ENCODE measurements around the gene KIAA1671.
A peak's percentile ranks its signal among the peaks of the same experiment; 100 is the strongest.

The KIAA1671 gene

GRCh38 chr22:25153961-25154666 lies 201.6 kb downstream of the KIAA1671 start:
- DNase-seq: no peak

GRCh38 chr22:25154667-25154999 lies 202.1 kb downstream of the KIAA1671 start:
- no peak for DNase-seq

- no peak for DNase-seq
Measured at GRCh38 chr22:25156736-25157135, 204.2 kb downstream of the KIAA1671 start.

DNA sequence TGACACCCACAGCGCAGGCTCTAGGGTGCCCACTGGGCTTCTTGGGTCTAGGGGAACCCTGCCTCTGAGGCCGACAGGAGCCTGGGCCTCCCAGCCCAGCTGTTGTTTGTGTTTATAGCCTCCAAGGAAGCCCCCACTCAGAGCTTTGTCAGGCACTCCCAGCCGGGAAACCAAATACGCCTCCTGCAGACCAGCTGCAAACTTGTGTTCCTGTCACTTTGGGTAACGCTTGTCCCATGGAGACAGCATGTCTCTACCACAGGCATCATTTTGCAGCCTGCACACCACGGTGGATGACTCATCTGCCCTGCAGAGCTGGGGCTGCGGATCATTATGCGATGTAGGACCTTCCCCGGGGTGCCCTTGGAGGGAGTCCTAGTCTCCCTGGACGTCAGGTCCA lies 206.5 kb downstream of the KIAA1671 start:
- no peak for DNase-seq

- no peak for DNase-seq
Measured at GRCh38 chr22:25160120-25160996, 207.8 kb downstream of the KIAA1671 start.

DNA sequence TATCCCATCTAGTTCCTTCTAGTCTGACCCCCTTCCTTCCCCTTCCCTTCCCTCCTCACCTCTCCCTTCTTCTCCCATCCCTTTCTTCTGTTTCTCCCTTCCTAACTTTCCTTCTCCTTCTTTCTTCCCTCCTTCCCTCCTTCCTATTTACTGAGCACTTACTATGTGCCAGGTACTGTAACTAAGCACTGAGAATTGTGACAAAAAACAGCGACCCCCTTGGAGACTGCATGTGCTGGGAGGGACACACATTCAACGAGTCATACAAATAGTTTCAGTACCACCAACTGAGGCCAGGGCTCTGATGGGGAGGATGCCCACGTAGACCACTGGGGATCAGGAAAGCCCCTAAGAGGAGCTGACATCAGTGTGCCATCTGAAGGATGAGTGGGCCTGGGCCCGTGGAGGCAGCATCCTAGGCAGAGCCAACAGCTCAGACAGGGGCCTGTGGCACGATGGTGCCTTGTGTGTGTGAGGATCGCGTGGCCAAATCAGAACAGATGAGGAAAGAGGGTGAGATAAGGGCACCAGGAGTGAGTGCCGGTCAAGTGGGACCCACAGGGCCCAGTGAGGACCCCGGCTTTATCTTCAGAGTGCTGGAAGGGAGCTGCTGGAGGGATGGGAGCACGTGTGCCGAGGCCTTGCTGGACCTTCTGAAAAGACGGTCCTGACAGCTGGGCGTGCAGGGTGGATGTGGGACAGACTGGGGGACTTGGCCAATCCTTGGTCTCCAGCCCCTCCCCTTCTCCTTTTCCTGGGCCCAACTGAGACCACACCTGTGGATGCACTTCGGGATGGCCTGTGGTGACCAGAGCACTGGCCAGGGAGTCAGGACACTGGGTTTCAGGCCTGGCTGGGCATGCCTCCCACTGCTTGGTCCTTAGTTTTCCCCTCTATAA lies 208.8 kb downstream of the KIAA1671 start:
- DNase-seq: peak; percentile 30

DNA sequence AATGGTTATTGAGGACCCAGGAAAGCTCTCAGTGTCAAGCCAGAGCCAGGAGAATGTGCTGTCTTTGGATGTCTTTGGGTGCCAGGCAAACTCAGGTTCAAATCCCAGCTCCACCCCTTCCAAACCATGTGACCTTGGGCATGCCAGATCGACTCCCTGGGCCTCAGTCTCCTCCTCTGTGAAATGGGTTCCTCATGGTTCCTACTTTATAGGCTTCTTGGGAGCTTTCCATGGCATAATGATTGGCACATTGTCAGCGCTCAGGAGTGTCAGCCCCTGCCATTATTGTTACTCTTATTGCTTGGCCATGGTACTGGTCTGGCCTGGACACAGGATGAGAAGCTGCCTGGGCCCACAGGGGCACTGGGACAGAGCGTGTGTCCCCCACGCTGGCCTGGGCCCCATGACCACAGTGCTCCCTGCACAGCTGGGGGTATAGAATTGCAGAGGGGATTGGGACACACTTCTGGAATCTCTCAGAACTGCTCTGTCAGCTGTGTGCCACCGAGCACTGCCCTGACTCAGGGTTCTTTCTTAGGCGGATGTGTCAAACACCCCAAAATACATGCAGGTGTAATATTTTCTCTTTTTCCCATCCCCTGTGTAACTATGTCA lies 209.5 kb downstream of the KIAA1671 start:
- no peak for DNase-seq

DNA sequence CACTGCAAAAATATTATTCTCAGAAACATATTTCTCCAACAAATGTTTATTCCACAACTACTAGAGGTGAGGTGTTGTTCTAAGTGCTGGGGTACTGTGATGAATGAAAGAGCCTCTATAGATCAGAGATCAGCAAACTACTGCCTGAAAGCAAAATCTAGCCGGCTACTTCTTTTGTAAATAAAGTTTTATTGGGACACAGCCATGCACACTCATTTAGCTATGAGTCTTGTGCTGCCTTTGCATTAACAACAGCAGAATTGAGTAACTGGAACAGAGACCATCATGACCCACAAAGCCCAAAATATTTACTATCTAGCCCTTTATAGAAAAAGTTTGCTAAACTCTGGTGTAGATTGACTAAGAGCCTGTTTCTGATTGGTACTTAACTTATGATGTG lies 210.0 kb downstream of the KIAA1671 start:
- DNase-seq: no peak

DNA sequence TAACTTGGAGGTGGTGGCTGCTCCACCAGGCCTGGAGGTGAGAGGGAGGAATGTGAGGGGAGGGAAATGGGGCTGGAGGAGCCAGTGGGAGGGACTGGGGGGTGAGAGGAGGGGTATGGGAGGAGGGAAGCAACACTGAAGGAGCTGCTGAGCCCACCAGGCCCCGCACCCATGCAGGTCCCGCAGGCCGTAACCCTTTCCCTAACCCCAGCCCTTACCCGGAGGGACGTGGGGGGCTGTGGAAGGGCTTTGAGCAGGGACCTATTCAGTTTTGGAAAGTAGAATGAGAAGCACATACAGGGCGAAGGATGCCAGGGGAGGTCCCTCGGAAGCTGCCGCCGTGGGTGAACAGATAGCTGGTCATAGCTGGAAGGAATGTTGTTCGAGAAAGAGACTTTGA lies 213.3 kb downstream of the KIAA1671 start:
- DNase-seq: no peak

DNA sequence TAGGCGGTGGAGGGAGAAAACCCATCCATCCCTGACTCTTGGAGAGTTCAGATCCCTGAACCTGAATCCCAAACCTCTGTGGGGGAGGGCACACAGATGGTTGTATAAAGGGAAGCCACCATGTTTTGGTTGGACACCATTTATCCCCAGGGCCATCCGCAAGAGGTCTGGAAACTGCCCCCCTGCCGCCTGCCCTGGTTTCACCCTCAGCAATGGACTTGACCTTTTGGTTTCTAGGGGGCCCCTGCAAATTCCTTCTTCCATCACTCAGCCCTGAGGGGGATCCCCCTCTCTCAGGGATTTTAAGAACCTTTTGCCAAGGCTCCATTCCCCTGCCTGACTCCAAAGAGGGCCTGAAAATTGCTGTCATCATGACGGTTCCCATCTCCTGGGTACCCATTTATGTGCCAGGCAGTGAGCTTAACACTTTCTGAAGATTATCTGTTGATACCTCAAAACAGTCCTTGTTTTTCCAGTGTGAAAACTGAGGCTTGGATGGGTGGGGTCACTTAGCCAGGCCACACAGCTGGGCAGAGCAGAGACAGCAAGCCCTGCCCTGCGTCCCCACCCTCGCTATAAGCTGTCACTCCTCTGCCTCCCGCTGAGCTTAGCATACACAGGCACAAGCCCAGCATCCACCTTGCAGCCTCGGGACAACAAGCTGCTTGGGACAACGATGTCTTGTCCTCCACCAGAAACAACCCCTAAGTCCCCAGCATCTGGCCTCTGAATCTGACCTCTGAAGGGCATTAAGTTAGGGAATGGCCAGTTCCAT lies 213.9 kb downstream of the KIAA1671 start:
- DNase-seq: no peak

DNA sequence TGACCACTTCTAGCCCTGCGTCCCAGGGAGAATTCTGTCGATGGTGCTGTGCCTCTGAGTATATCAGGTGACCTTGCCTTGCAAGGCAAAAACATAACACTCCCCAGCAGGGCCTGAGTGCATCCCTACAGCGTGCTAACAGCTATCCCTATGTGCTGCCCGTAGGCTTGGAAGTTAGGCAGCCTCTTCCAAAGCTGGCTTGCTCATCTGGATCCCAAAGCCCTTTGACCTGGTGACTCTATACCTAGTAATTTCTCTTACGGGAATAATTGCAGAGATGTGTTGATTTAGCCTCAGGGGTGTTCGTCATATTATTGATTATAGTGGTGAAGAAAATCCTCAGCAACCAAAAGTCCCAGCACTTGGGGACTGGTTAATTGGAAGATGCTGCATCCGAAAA lies 214.6 kb downstream of the KIAA1671 start:
- DNase-seq: no peak

- DNase-seq: no peak
Measured at GRCh38 chr22:25167834-25168601, 215.5 kb downstream of the KIAA1671 start.

- no peak for DNase-seq
Measured at GRCh38 chr22:25169278-25170031, 216.9 kb downstream of the KIAA1671 start.

DNA sequence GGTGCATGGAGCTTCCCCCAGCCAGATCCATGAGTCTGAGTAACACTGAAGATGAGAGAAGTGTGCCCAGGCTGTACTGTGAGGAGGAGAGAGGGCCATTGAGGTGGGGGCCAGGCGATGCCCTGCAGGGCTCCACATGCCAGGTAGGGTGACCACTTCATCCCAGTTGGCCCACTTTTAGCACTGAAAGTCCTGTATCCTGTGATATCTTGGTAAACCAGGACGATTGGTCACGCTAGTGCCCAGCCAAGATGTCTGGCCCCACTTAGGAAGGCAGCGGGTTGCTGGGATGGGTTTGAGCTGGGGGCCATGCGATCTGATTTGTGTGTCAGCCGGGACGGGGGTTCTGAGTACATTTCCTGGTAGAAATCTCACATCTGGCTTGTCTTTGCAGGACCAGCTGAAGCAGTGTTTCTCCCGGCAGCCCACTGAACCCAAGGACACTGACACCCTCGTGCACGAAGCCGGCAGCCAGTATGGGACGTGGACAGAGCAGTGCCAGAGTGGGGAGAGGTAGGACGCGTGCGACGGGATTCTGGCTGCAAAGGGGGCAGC lies 218.0 kb downstream of the KIAA1671 start:
- DNase-seq: no peak

GRCh38 chr22:25172153-25172552 lies 219.6 kb downstream of the KIAA1671 start:
- peak; percentile 51 for DNase-seq

DNA sequence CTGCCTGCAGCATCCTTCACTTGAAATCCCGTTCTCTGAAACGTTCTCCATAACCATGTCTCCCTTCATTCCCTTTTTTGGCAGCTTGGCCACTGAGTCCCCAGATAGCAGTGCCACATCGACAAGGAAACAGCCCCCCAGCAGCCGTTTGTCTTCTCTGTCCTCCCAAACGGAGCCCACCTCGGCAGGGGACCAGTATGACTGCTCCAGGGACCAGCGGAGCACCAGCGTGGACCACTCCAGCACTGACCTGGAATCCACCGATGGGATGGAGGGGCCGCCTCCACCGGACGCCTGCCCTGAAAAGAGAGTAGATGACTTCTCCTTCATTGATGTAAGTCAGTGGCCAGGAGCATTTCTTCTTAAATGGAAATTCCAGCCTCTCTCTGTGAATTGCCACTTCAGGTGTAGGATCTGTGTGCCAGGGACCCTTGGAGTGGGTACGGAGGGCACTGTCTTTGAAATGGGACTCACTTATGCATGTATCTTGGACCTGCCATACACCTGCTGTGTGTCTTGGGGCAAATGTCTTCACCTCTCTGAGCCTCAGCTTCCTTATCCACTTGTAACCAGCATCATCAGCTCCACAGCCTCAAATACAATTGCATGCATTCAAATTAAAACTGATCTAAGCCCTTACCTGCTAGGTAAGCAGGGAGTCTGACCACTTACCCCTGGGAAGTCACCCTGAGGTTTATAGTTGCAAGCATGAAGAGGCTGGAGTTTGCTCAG lies 221.8 kb downstream of the KIAA1671 start:
- no peak for DNase-seq

GRCh38 chr22:25174888-25175411 lies 222.4 kb downstream of the KIAA1671 start:
- DNase-seq: no peak

DNA sequence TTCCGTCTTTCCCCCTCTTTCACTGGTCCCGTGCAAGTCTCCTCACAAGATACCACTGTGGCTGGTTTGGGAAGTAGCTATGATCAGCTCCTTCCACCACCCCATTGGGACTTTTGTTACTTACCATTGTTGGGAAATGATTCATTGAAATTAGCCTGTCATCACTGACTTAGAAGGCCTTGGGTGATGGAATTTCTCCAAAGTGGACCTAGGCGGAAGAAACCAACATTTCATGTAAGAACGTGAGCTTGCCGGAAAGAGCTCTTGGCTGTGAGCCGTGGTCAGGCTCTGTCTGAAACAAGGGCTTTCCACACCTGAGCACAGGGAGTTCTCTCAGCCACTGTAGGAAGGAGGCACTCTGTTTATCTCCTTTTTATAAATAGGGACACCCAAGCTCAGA lies 223.7 kb downstream of the KIAA1671 start:
- DNase-seq: no peak

- no peak for DNase-seq
Measured at GRCh38 chr22:25176799-25177198, 224.3 kb downstream of the KIAA1671 start.

Data from stimulated activated CD8-positive, alpha-beta memory T cell treated with anti-CD3 and anti-CD28 coated beads, Interleukin-4, amount 100 ng/mL, for 48 hours (primary cell).